Stomach smooth muscle (tissue), 2 donors: ENCODE results near the gene CPO.

Source experiments
- H3K27ac ChIP-seq: one replicate; pipeline ENCODE4 v1.7.0; 2013; ENCODE audit warnings: mild to moderate bottlenecking, low read length, inconsistent platforms
- H3K27me3 ChIP-seq, 2 donors: one replicate each; pipeline ENCODE4 v1.7.0; 2013; ENCODE audit warnings: low read length in 2 of 2; ENCODE audit not compliant: insufficient read depth in 2 of 2, control insufficient read depth in 1 of 2
- H3K36me3 ChIP-seq, 2 donors: one replicate each; pipeline ENCODE4 v1.7.0; 2013; ENCODE audit warnings: low read length in 2 of 2; ENCODE audit not compliant: control insufficient read depth in 2 of 2, insufficient read depth in 2 of 2
- H3K4me1 ChIP-seq: one replicate; pipeline ENCODE4 v1.7.0; 2013; ENCODE audit warnings: low read length; ENCODE audit not compliant: control insufficient read depth, insufficient read depth
- H3K4me3 ChIP-seq, 2 donors: one replicate each; pipeline ENCODE4 v1.7.0; 2013; ENCODE audit warnings: low read length in 2 of 2
- H3K9ac ChIP-seq, 2 donors: one replicate each; pipeline ENCODE4 v1.7.0; 2013; ENCODE audit warnings: low read length in 2 of 2, mild to moderate bottlenecking in 1 of 2
- H3K9me3 ChIP-seq, 2 donors: one replicate each; pipeline ENCODE4 v1.7.0; 2013; ENCODE audit warnings: low read length in 2 of 2; ENCODE audit not compliant: control insufficient read depth in 2 of 2
- donor health status: healthy.
- donor health status: Pancreatic carcinoma.

Gene CPO

DNA sequence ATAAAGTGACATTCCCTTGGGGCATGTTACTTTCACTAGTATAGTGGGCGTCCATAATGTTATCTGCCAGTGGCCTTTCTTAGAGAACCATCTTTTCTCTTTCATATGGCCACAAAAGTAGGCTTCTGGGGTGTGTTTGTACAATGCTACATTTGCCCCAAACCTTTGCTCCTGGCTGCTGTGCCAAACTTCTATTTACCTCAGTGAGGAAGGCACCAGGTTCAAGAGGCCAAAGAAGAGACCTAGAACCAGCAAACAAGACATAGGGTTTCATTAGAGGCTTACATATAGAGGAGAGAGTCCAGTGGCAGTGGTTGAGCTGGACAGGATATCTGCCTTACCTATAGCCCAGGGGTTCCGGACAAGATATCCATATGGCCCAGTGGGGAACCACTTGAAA lies 48.5 kb downstream of the CPO start:
- no peaks in the 10 kb centered on the region for H3K36me3 ChIP-seq
- H3K9me3 ChIP-seq = no peaks in the 10 kb centered on the region
- H3K9ac ChIP-seq = no peak overlapping the region

DNA sequence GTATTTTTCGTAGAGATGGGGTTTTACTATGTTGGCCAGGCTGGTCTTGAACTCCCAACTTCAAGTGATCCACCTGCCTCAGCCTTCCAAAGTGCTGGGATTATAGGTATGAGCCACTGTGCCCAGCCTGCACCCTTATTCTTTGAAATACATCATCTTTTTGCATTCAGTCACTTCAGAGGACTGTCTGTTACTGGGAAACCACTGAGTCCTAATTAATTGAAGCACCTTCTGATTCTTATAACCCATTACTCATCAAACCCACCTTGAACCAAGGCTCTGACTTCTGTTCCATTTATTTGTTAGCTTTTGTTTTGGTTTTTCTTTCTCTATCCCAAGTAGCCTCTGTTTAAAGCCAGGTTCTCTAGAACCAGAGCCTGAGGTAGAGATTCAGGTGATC lies 49.6 kb downstream of the CPO start:
- H3K9ac ChIP-seq = no peak overlapping the region
- H3K36me3 ChIP-seq = no peaks in the 10 kb centered on the region
- H3K9me3 ChIP-seq = no peaks in the 10 kb centered on the region
- H3K27ac ChIP-seq = no peak overlapping the region
- H3K4me1 ChIP-seq = peaks cover 10% of the 10 kb centered on the region
- H3K27me3 ChIP-seq = no peaks in the 10 kb centered on the region
- H3K4me3 ChIP-seq = no peak overlapping the region

More for the DNA sequence above, 48.5 kb downstream of the CPO start:
- Histone ChIP-seq H3K4me3 (no peak overlapping the region), H3K27me3 (no peaks in the 10 kb centered on the region), H3K4me1 (peaks cover 10% of the 10 kb centered on the region), H3K27ac (no peak overlapping the region)

GRCh38 chr2:206989311-206989710 lies 50.0 kb downstream of the CPO start:
- no peak overlapping the region for H3K27ac ChIP-seq
- no peaks in the 10 kb centered on the region for H3K9me3 ChIP-seq
- H3K36me3 ChIP-seq = no peaks in the 10 kb centered on the region
- no peak overlapping the region for H3K9ac ChIP-seq
- no peak overlapping the region for H3K4me3 ChIP-seq
- H3K27me3 ChIP-seq = no peaks in the 10 kb centered on the region
- peaks cover 10% of the 10 kb centered on the region for H3K4me1 ChIP-seq

DNA sequence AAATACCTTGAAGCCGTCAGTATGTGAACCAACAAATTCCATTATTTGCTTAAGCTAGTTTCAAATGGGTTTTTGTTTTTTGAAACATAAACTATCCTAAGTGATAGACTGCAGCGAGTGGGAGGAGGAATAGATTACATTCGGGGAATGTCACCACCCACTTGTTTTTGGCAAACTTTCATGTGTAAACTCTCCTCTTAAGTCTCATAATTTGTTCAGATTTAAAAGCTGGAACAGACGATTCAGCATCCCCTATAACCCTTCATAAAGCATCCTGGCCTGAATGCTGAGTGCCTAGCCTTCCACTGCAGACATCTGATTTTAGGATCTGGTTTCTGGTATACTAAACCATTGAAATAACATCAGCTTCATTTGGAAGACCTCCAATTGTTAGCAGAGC lies 51.0 kb downstream of the CPO start:
- H3K27ac ChIP-seq = no peak overlapping the region
- no peaks in the 10 kb centered on the region for H3K36me3 ChIP-seq
- H3K9ac ChIP-seq = no peak overlapping the region
- no peak overlapping the region for H3K4me3 ChIP-seq
- peaks cover 10% of the 10 kb centered on the region for H3K4me1 ChIP-seq
- H3K9me3 ChIP-seq = no peaks in the 10 kb centered on the region
- no peaks in the 10 kb centered on the region for H3K27me3 ChIP-seq

DNA sequence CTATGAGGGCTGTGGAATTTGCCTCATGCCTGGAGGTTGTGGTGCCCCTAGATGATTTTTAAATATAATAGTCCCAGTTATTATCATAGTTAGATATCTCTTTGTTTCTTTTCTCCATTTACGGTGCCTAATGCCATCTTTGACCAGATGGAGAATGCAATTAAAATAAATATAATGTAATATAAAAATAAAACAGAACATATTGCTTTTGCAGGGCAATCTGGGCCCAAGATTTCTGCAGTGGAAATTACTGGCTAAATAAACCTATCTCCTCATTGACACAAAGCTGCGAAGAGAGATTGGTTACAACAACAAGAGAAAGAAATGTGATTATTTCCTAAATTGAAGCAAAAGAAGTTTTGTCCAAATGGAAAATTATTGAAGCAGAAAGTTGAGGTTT lies 51.8 kb downstream of the CPO start:
- H3K36me3 ChIP-seq = no peaks in the 10 kb centered on the region
- H3K27ac ChIP-seq = no peak overlapping the region
- peaks cover 10% of the 10 kb centered on the region for H3K4me1 ChIP-seq
- no peak overlapping the region for H3K4me3 ChIP-seq
- no peaks in the 10 kb centered on the region for H3K27me3 ChIP-seq
- no peaks in the 10 kb centered on the region for H3K9me3 ChIP-seq
- no peak overlapping the region for H3K9ac ChIP-seq

GRCh38 chr2:206993396-206993911 lies 54.1 kb downstream of the CPO start:
- no peak overlapping the region for H3K9ac ChIP-seq
- H3K27me3 ChIP-seq = no peaks in the 10 kb centered on the region
- no peak overlapping the region for H3K27ac ChIP-seq
- no peaks in the 10 kb centered on the region for H3K36me3 ChIP-seq
- no peak overlapping the region for H3K4me3 ChIP-seq
- no peaks in the 10 kb centered on the region for H3K9me3 ChIP-seq
- H3K4me1 ChIP-seq = peaks cover 10% of the 10 kb centered on the region

DNA sequence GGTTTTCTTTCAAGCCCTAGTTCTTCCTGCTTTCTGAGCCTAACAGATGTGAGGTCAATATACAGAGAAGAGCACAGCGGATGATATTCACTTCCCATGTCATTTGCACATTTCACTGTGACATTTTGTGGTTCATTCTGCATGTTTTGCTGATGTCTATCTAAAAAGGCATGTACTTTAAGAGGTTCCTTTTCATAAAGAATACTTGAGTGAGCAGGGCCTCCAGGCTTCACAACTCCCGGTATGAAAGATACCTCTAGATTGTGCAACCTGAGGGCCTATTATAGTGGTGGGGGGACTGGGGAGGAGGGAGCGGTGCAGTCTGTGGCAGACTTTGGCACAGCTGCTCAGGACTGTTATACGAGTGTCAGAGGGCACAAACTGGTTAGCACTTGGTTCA lies 54.6 kb downstream of the CPO start:
- Histone ChIP-seq H3K9ac (no peak overlapping the region), H3K9me3 (no peaks in the 10 kb centered on the region), H3K4me1 (peaks cover 10% of the 10 kb centered on the region), H3K27ac (no peak overlapping the region), H3K27me3 (no peaks in the 10 kb centered on the region), H3K36me3 (no peaks in the 10 kb centered on the region), H3K4me3 (no peak overlapping the region)

DNA sequence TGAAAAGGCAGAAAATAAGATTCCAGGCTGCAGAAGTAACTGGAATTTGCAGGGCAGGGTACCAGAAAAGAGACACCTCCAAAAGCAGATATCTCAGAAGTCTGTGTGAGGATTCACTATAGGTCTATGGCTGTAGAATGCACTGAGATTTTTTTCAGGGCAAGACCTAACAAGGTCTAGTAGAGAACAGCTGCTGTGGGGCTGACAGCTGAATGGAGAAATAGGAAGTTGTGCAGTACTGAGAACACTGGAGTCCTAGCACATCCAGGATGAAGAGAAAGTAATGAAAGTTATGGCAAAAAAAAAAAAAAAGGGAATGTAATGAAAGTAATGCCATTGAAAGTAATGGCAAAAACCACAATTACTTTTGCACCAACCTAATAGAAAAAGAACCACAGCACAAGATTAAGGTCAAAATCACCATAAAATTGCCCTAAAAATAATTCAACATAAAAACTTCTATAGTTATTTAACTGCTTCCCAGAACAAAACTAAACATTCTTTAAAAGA lies 57.3 kb downstream of the CPO start:
- Histone ChIP-seq H3K9ac (no peak overlapping the region), H3K36me3 (no peaks in the 10 kb centered on the region)

GRCh38 chr2:207008105-207008990 lies 69.0 kb downstream of the CPO start:
- H3K36me3 ChIP-seq = no peaks in the 10 kb centered on the region
- no peaks in the 10 kb centered on the region for H3K4me1 ChIP-seq
- no peak overlapping the region for H3K9ac ChIP-seq
- H3K9me3 ChIP-seq = no peaks in the 10 kb centered on the region
- no peak overlapping the region for H3K27ac ChIP-seq
- H3K4me3 ChIP-seq = no peak overlapping the region
- no peaks in the 10 kb centered on the region for H3K27me3 ChIP-seq

More for the DNA sequence above, 57.3 kb downstream of the CPO start:
- H3K27me3 ChIP-seq = no peaks in the 10 kb centered on the region
- no peaks in the 10 kb centered on the region for H3K4me1 ChIP-seq
- peaks cover 0 to 5% of the 10 kb centered on the region in 2 donors for H3K9me3 ChIP-seq
- no peak overlapping the region for H3K4me3 ChIP-seq
- H3K27ac ChIP-seq = no peak overlapping the region

GRCh38 chr2:207012461-207012860 lies 73.1 kb downstream of the CPO start:
- Histone ChIP-seq H3K36me3 (no peaks in the 10 kb centered on the region), H3K4me3 (no peak overlapping the region), H3K27me3 (no peaks in the 10 kb centered on the region), H3K4me1 (no peaks in the 10 kb centered on the region), H3K27ac (no peak overlapping the region), H3K9me3 (no peaks in the 10 kb centered on the region), H3K9ac (no peak overlapping the region)

GRCh38 chr2:207014424-207014823 lies 75.1 kb downstream of the CPO start:
- no peaks in the 10 kb centered on the region for H3K4me1 ChIP-seq

More at GRCh38 chr2:207014424-207014823, 75.1 kb downstream of the CPO start:
- no peak overlapping the region for H3K27ac ChIP-seq
- H3K36me3 ChIP-seq = no peaks in the 10 kb centered on the region
- no peaks in the 10 kb centered on the region for H3K27me3 ChIP-seq
- no peaks in the 10 kb centered on the region for H3K9me3 ChIP-seq
- no peak overlapping the region for H3K4me3 ChIP-seq
- H3K9ac ChIP-seq = no peak overlapping the region
